ENCODE measurements around the gene INPP1.

GRCh38 chr2:190409616-190410015 lies 66.2 kb downstream of the INPP1 start:
- no peak for TF ChIP-seq CTCF (IDR thresholded peaks at IDR 0.05 in 4 of 5, conservative IDR thresholded peaks at IDR 0.05 in 1 of 5)
- no peak for TF ChIP-seq POLR2A (IDR thresholded peaks at IDR 0.05)

All from gastrocnemius medialis (tissue), 4 donors.